GM21825 (cell line): Measurements from ENCODE around the gene HDAC4.

Experiments used
- ATAC-seq: cut with Tn5 transposase; IDR thresholded peaks from one replicate; pipeline ENCODE4 v1.9.1; 2021; ENCODE audit warnings: mild to moderate bottlenecking, moderate library complexity; ENCODE audit not compliant: unreplicated experiment

HDAC4 gene

DNA sequence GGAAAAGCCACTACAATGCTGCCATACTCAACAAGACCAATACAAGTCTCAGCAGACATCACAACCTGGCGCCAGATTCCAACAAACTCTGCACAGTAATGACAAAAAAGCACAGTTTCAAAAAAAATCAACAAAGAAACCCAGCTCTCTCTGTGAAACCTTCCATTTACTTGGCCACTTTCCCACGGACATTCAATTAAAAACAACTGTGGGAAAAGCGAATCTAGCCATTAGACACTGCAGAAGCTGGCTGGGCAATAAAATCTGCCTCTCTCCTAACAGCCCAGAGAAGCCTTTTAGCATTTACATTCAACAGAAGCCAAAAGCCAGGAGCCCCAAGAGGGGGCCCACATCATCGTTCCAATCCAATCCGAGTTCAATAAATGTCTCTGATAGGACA, 128.9 kb downstream of the HDAC4 start:
- ATAC-seq = no peak

DNA sequence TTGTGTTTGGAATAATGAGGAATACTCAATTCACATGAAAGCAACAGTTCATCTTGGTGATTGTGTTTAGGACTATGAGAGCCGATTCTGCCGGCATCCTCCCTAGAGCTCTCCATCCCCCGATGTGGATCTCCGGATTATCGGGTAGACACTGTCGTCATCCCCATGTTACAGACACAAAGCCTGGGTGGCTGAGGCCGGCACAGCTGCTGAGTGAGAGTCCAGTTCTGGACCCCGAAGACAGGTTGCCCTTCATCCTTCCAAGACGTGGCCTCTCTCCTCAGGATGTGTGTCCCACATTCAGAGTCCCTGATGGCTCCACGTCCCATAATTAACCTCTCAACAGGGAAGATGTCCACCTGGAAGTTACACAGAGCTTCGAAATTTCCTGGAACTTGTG, 129.3 kb downstream of the HDAC4 start:
- no peak for ATAC-seq

DNA sequence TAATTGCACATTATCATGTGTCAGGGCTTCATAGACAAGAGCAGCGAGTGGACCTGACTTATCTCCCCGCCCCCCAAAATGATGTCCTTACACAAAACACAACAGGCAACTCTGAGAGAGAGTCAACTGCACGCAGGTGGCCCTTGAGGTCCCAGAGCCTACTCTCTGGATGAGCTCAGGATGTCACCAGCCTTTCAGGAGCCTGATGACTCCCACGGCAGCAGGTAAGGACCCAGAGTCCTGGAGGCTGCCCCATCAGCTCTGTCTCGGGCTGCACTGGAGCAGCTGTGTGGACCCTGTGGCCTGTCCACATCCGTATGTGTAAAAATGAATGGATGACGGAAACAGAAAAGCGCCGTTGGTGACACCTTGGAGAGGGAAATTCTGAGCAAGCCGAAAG, 130.9 kb downstream of the HDAC4 start:
- no peak for ATAC-seq

DNA sequence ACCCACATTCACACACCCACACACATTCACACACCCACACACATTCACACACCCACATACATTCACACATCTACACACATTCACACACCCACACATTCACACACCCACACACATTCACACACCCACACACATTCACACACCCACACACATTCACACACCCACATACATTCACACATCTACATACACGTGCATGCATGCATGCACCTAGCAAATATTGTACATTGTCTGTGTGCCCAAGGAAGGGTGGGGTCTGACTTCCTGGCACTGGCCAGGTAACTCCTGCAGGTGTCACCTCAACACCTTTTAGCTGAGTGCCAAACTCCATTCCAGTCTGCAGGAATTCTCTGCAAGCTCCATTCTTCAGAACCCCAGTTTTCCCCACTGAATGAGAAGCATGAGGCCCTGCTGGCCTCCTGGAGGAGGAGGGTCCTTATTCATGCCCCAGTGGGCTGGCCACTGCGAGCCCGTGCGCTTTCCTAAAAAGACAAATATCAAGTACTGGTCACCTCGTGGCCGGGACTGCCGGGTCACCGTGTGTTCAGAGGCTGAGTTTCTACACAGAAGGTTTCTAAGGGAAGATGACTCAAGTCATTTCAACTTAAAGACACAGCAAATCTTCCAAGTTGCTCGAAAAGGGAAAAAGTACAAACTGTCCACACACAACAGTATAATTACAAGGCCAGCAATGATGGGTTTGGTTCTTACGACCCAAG, 131.5 kb downstream of the HDAC4 start:
- no peak for ATAC-seq

DNA sequence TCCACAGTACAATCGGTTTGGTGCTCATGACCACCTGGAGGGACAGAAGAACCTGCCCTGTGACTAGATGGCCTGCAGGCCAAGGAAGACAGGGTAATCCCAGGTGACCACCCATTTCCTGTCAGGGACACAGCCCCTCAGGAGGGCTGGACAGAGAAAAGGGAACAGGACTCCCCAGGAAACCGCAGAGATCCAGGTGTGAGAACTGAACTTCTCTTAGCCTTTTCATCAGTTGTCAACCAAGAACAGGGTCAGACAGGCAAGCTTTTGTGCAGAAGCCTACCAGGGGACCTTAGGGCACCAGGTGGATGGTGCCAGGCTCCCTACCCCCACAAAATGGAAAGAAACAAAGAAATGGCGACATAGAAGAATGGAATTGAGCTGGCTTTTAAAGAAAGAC, 132.3 kb downstream of the HDAC4 start:
- no peak for ATAC-seq

DNA sequence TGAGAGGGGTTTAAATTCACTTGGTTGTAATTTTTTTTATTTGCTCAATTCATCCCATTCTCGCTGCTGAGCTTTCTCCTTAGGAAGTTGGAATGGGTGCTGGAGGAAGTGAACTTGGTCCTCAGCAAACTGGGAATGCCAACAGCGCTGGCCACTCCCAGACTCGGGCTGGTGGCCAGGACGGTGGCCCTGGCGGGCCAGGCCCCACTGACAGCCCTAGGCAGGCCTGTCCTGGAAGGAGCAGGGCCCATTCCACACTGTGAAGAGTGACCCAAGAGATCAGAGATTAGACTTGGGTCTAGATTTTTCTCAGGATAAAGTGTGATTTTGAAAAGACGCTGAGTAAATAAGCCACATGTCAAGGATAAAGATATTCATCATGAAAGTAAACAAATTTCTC, 132.7 kb downstream of the HDAC4 start:
- no peak for ATAC-seq

DNA sequence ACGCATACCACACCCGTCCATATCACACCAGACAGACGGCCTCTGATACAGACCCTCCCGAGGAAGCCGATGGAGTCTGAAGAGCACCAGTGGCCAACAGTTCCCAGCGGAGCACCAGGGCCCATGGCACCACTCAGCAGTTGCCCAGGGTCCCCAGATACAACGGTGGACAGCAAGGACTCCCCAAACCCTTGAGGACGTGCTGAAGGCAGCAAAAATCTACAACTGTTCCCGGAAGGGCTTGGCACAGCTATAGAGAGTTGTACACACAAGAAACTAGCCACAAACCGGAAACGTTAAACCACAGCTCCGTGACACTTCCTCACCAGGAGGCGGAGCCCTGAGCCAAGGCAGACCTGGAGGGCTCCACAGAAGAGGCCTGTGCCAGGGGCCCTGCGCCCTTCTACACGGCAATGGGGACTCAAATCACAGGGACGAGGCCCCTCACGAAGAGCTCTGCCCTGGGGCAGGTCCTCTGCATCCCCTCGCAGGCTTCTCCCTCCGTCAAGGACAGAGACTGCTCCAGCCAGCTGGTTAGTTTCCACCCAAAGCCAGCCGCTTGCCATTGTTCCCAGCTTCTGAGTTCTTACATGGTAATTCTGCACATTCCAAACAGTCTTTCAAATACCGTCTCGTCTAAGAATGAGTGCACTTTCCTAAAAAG, 133.4 kb downstream of the HDAC4 start:
- peak; percentile 93 for ATAC-seq

DNA sequence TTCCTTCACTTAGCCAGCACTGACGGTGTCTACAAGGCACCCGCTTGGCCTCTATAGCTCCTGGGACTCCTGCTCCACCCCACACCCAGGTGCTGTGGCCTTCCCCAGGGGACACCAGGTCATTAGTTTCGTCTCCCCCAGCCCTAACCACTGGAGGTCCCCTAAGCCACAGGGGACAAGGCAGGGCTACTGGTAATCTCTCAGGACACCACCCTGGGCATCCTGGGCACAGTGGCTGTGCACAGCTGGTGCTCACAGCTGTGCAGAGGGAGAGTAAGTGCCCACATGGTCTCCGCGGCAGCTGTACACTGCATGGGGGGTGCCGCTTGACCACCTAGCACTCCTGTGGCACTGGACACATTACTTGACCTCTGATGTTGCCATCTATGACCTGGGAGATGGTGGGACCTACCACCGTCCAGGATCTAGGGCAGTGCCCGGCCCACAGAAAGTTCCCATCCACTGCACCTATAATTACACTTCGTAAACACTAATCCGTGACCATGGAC, 134.0 kb downstream of the HDAC4 start:
- ATAC-seq = no peak

DNA sequence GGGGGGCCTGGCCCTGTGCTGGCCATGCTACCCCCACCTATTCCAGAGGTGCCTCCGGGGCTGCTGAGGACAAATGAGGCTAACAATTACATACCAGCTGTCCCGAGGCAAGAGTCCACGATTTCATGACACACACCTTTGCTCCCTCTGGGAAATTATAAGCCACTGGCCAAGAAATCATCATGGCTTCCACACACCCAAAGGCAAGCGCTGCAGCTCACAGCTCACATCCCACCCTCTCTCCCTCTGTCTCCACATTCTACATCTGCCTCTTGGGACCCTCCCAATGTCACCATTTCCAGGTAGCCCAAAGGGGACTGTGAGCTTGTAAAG, 134.4 kb downstream of the HDAC4 start:
- ATAC-seq = no peak

DNA sequence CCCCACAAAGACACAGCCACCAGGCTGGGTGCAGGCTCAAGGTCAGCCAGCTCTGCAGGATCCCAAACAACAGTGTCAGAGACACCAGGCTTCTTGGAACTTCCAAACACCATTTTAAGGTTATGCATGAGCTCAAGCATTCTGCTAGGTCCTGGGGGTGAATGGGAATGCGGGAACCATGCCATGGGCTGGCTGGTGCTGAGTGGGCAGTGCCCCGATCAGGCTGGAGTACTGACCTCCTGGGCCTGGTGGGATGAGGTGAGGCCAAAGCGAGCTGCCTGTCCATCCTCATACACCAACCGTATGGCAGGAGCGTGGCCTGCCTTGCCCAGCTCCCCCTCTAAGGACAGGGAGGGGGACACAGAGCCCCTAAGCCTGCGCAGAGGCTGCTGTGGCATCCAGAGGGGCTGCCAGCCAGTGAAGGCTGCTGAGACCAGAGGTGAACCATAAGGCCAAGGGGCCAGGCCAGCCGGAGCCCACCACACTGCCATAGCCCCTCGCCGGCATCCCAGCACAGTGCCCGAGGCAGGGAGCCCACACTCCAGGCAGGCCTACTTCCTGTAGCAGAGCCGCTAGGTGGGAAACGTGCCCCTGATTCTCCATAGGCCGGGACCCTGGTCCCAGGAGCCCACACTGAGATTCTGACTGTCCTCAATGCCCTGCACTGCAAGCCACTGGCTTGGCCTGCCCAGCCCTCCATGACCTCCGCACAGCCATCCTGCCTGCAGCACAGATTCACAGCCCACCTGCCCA, 135.0 kb downstream of the HDAC4 start:
- ATAC-seq = no peak

DNA sequence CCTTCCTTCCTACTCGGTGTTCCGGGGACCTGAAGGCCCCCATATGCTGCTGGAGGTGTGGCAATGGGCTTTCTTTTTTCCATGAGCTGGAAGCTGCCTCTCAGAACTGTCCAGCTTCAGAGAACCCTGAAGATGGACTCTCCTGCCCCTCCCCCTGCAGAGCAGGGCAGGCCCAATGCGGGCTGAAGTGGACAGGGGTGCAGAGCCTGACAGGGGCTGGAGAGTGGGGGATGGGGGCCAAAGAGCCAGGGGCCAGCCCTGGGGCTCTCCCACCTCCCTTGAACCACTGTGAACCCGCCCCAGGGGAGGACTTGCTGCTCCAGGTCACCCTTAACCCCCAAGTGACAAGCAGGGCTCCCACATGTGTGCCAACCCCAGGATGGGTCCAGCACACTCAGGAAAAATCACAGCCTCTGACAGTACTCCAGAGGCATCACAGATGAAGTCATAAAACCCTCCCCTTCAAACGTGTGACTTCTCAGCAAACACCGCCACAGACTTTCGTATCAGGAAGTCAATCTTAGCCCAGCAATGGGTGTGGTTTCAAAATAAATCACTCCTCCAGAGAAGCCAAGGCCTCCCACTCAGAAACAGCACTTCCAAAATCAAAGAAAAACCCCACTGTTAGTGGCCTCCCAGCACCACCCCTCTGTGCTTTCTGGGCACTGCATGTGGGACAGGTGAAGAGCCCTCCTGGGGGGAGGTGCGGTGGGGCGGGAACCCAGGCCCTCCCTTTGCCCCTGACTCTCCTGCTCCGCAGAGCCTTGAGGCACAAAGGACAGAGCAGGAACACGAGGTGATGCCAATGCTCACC, 135.8 kb downstream of the HDAC4 start:
- peak; percentile 39 for ATAC-seq

DNA sequence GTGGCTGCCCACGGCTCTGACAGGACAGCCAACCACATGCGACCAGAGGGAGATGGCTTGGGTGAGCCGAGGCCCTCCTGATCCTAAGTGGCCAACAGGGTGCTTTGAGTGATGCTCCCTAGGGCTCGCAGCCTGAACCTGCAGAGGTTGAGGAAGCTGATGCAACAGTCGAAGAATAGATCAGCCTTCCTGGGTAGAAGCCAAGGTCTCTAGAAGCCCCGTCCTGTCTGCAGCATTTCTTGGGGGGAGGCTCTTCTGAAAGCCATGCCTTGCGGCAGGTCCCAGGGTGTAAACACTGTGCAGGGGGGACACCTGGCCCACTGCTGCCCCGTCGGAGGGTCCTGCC, 136.4 kb downstream of the HDAC4 start:
- no peak for ATAC-seq

DNA sequence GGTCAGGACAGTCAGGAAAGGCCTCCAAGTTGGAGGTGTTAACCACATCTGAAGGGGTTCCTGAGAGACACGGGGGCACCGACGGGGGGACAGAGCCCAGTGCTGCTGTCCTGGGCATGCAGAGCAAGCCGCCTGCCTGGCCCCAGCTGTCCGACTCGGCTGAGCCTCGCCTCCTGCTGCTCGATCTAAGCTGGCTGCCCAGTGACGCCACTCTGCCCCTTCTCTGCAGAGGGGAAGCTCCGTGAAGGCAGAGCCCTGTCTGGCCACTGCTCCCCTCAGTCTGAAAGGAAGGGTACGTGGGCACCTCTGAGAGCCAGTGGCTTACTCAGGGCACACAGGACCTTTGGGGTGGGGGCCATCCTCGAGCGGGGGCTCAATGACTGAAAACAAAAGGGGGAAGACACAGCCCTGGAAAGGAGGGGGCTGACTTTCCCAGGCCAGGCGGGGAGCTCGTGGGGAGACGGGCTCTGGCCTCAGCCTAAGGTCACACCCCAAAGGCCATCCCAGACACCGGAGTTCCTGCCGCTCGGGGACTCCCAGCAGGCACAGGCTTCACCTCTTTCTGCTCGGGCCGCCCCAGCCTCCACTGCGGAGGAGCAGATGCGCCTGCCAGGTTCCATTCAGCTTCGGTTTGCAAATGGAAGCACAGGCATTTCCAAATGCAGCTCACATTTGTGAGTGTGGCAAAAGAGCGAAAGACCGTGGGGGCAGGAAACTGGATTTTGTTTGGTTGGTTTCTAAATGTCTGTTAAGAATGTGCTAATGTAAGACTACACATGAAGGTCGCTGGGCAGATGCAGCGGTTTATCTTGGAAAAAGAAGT, 136.9 kb downstream of the HDAC4 start:
- ATAC-seq = no peak

DNA sequence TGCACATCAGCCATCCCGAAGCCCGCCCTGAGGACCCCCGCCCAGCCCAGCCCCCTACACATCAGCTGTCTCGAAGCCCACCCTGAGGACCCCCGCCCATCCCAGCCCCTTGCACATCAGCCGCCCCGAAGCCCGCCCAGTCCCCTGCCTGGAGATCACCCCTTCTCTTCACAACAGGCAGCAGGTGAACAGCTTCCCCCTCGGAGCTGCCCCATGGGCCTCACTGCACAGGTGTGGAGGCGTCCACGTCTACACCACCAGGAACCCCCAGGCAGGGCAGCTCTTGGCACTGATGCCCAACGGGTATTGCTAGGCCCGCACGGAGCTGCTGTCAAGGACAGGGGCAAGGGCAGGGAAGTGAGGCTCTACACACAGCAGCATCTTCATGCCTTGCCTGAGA, 137.6 kb downstream of the HDAC4 start:
- ATAC-seq = no peak

DNA sequence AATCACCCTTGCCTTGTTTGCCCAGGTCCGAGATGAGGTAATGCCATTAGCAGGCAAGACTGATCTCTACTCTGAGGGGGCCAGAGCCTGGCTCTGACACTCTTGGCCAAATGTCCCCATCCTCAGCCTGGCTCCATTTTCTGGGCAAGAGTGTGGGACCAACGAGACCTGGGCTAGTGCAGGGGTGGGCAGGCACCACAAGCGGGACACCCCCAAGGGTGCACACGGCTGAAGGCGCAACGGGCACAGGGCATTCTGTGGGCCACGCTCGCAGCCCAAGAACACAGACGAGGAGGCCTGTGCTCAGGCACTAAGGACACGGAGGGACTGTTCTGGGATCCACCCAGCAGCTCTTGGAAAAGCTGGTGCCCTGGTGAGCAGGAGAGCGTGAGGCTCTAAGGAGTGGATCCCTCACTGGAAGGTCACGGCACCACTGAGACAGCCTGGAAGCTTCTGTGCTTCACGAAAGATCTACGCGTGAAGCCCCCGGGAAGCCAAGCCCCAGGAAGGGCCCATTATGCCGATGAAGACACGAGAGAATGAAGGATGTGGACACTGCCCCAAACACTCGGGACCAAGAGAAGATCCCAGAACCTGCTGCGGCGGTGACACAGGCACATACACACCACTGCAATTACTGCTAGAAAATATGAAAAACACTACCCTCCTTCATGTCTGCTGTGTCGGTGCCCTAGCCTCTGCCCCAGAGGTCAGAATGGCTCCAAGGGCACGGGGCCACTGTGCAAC, 138.2 kb downstream of the HDAC4 start:
- ATAC-seq = no peak

DNA sequence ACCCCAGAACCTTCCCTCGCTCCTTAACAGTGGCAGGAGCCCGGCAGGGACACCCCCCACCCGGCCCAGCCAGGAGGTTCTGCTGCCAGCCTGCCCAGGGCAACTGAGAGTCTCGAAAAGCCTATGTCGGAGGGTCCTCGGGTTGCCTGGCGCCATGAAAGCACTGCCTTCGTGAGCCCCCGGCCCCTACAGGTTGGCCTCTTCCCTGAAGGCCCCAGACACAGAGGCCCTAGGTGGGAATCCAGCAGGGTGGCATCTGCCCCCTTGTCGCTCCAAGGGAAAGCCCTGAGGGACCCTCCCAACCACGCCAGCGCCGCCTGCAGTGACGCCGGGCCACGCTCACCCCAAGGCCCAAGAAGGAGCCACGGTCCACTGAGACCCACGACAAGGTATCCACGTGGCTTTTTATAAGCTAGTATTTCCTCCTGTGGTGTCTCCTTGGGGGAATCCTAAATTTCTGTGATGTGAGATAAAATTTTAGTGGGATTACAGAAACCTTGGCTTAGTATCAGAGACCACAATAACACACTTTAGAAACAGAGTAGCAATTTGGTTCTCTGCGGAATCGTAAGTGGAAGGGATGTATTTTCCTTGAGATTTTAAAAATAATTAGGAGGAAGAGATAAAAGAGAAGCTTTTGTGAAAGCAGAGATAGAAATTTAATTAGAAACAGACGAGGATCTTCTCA, 138.9 kb downstream of the HDAC4 start:
- ATAC-seq = no peak

DNA sequence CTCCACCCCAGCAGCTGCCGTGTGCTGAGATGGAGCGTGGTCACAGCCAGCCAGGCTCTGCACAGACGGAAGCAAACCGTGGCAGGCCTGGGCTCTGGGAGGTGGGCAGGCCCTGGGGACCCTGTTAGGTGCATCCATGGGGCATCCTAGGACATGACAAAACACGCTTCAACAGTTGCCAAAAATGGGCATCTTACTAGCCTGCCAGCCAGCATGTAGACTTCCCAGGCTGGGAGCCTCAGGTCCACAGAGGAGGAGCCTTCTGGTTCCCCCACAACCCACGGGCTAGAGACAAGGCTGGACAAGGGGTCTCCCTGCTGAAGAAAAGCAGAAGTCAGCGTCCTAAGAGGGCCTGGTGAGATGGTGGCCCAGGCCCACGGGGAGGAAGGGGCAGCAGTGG, 139.5 kb downstream of the HDAC4 start:
- no peak for ATAC-seq

DNA sequence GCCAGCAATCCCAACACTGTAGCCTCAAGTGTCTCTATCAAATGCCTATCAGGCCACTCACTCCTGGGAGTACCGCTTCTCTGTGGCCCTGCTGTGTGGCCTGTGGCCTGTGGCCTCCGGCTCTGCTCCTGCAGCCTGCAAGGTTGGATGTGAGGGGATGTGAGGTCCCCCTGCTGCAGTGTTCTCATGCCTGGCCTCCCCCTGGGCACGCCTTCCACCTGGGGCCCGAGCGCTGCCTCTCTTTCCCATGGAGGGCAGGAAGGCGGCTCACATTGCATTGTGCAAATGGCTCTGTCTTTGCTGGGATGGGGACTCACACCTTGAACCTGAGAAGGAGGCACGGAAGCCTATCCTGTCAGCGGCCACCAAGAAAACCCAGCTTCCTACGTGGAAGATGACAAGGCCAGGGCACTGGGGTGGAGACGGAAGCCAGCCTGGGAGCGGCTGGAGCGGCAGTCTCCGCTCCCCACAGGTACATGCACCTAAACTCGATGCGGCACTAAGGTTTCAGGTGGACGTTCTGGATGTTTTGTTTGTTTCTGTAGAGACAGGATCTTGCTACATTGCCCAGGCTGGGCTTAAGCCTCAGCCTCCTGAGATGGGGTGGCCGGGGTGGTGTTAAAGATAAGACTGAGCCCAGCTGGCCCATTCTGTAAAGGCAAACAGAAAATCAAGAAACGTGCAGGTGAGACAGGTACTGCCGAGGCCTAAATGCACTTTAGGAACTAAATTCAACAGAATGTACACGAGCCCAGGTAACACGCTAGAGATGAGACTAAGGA, 140.1 kb downstream of the HDAC4 start:
- ATAC-seq = no peak
